HEK293T (cell line): Measurements from ENCODE around the gene CREM.

Source experiments
- ARNT ChIP-seq: fragments of 450-650 bp; IDR thresholded peaks from 2 replicates; pipeline ENCODE4 v1.6.1; 2017; ENCODE audit warnings: mild to moderate bottlenecking
- BHLHE40 ChIP-seq: fragments of 450-650 bp; IDR thresholded peaks from 2 replicates; pipeline ENCODE4 v1.6.1; 2016; ENCODE audit warnings: mild to moderate bottlenecking, moderate library complexity, borderline replicate concordance
- FOXA1 ChIP-seq: fragments of 450-650 bp; IDR thresholded peaks from 2 replicates; pipeline ENCODE4 v1.6.1; 2016; ENCODE audit warnings: mild to moderate bottlenecking
- FOXM1 ChIP-seq: fragments of 450-650 bp; IDR thresholded peaks from 2 replicates; pipeline ENCODE4 v1.6.1; 2017; ENCODE audit warnings: mild to moderate bottlenecking, borderline replicate concordance
- L3MBTL2 ChIP-seq: fragments of 450-650 bp; conservative IDR thresholded peaks from 2 replicates; pipeline ENCODE4 v1.6.1; 2016; ENCODE audit warnings: mild to moderate bottlenecking
- LEF1 ChIP-seq: fragments of 450-650 bp; IDR thresholded peaks from 2 replicates; pipeline ENCODE4 v1.6.1; 2017; ENCODE audit warnings: mild to moderate bottlenecking, borderline replicate concordance
- NFRKB ChIP-seq: fragments of 450-650 bp; IDR thresholded peaks from 2 replicates; pipeline ENCODE4 v1.6.1; 2016; ENCODE audit warnings: mild to moderate bottlenecking, moderate library complexity
- SP1 ChIP-seq: fragments of 450-650 bp; IDR thresholded peaks from 2 replicates; pipeline ENCODE4 v1.6.1; 2017
- TF ChIP-seq, protein P1 (sequence below): fragments of 450-650 bp; IDR thresholded peaks from 2 replicates; pipeline ENCODE4 v1.6.1; 2016

DNA sequence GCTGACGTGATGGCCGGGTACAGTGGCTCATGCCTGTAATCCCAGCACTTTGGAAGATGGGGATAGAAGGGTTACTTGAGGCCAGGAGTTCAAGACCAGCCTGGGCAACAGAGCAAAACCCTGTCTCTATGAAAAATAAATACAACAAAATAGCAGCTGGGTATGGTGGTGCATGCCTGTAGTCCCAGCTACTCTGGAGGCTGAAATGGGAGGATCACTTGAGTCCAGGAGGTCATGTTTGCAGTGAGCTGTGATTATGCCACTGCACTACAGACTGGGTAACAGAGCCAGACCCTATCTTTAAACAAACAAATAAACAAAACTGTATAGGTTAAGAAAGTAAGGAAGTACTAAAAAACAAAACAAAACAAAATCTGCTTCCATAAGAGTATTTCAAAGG, 30.3 kb upstream of the CREM start:
- TF ChIP-seq SP1 (no peak), FOXA1 (no peak), LEF1 (no peak), ARNT (no peak), L3MBTL2 (no peak), NFRKB (no peak), FOXM1 (no peak), BHLHE40 (no peak)
- TF ChIP-seq, protein P1, sequence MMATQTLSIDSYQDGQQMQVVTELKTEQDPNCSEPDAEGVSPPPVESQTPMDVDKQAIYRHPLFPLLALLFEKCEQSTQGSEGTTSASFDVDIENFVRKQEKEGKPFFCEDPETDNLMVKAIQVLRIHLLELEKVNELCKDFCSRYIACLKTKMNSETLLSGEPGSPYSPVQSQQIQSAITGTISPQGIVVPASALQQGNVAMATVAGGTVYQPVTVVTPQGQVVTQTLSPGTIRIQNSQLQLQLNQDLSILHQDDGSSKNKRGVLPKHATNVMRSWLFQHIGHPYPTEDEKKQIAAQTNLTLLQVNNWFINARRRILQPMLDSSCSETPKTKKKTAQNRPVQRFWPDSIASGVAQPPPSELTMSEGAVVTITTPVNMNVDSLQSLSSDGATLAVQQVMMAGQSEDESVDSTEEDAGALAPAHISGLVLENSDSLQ, result no peak
